Fibroblast of lung (primary cell): Measurements from ENCODE around the gene ITPR3. TPM values are rescaled to one million over a fixed set of nuclear protein-coding genes. Genes with fewer than 3 reads are reported as not detected.

Source experiments
- DNase-seq, 2 donors: peaks; one replicate each; pipeline versions ENCODE4 v3.0.0 to v3.0.0-alpha.2; 2010; ENCODE audit warnings: low read depth in 2 of 2
- H2AFZ ChIP-seq: 2 replicates; pipeline ENCODE4 v1.5.1; 2012; ENCODE audit warnings: low read length, control low read depth, inconsistent platforms
- H3K27ac ChIP-seq: 2 replicates; pipeline ENCODE4 v1.5.1; 2011; ENCODE audit warnings: low read length, control low read depth; ENCODE audit not compliant: insufficient read depth
- H3K27me3 ChIP-seq: 2 replicates; pipeline ENCODE4 v1.5.1; 2011; ENCODE audit warnings: mild to moderate bottlenecking, low read length; ENCODE audit not compliant: control insufficient read depth, insufficient read depth
- H3K36me3 ChIP-seq: 2 replicates; pipeline ENCODE4 v1.5.1; 2011; ENCODE audit warnings: low read length; ENCODE audit not compliant: control insufficient read depth, insufficient read depth
- H3K4me1 ChIP-seq: 2 replicates; pipeline ENCODE4 v1.5.1; 2011; ENCODE audit warnings: low read length; ENCODE audit not compliant: control insufficient read depth, insufficient read depth; ENCODE audit errors: extremely low read depth
- H3K4me2 ChIP-seq: 2 replicates; pipeline ENCODE4 v1.5.1; 2011; ENCODE audit warnings: low read length, control low read depth; ENCODE audit not compliant: insufficient read depth; ENCODE audit errors: extremely low read depth
- H3K4me3 ChIP-seq, 4 experiments: fragments of 200-600 bp in 1 of 4; sonication (generic) in 1 of 4; replicated peaks in 1 of 4; 2 replicates each; pipeline ENCODE4 v1.5.1; 2011 to 2016; ENCODE audit warnings: low read length in 4 of 4, low read depth in 3 of 4, mild to moderate bottlenecking in 3 of 4, control low read depth in 2 of 4, inconsistent platforms in 1 of 4, mixed read lengths in 1 of 4; ENCODE audit not compliant: insufficient read depth in 1 of 4; ENCODE audit errors: control extremely low read depth in 1 of 4
- H3K79me2 ChIP-seq: 2 replicates; pipeline ENCODE4 v1.5.1; 2012; ENCODE audit warnings: mild to moderate bottlenecking, low read length, inconsistent platforms; ENCODE audit not compliant: control insufficient read depth, insufficient read depth
- H3K9ac ChIP-seq: 2 replicates; pipeline ENCODE4 v1.5.1; 2011; ENCODE audit warnings: mild to moderate bottlenecking, low read length, control low read depth; ENCODE audit not compliant: insufficient read depth
- H3K9me3 ChIP-seq: 2 replicates; pipeline ENCODE4 v1.5.1; 2012; ENCODE audit warnings: low read depth, low read length; ENCODE audit not compliant: control insufficient read depth, insufficient read depth
- H4K20me1 ChIP-seq: 2 replicates; pipeline ENCODE4 v1.5.1; 2011; ENCODE audit warnings: low read length; ENCODE audit not compliant: control insufficient read depth, insufficient read depth; ENCODE audit errors: extremely low read depth
- CTCF ChIP-seq, 2 donors: IDR thresholded peaks in 1 of 2; conservative IDR thresholded peaks in 1 of 2; 1 replicate in 1 of 2; 2 replicates in 1 of 2; pipeline ENCODE4 v1.5.1; 2011 to 2012; ENCODE audit warnings: low read length in 2 of 2, control low read depth in 1 of 2, inconsistent platforms in 1 of 2, low read depth in 1 of 2, mild to moderate bottlenecking in 1 of 2
- EZH2 ChIP-seq: IDR thresholded peaks from 2 replicates; pipeline ENCODE4 v1.5.1; 2012; ENCODE audit warnings: low read length, control low read depth, mild to moderate bottlenecking; ENCODE audit errors: missing control alignments
- polyA plus RNA-seq, 2 donors: library from polyadenylated mRNA; depleted of rRNA in 1 of 2; stranded (reverse) in 1 of 2; unstranded in 1 of 2; fragments of >200 nt; gene quantifications; 2 replicates each; pipeline ENCODE4 v1.2.1, GENCODE V29; 2011 to 2012; ENCODE audit warnings: missing spikeins in 1 of 2
- total RNA-seq: library from RNA; depleted of rRNA; stranded (reverse); fragments of >200 nt; gene quantifications from 2 replicates; pipeline ENCODE4 v1.2.1, GENCODE V29; 2014

The ITPR3 gene
- total and polyA plus RNA-seq, 2 donors (not counting 1 experiment from before 2014, with no cell fraction given), result 9.6 to 43.4 TPM

GRCh38 chr6:33677689-33678088 is 56.6 kb downstream of the ITPR3 start:
- Histone ChIP-seq H3K27ac (peak overlapping the region; percentile 8), H3K36me3 (peaks cover 36% of the 10 kb centered on the region), H4K20me1 (no peaks in the 10 kb centered on the region), H3K4me2 (peak overlapping the region; percentile 15), H3K4me3 (no peak overlapping the region), H2AFZ (no peak overlapping the region), H3K79me2 (no peaks in the 10 kb centered on the region), H3K9me3 (no peaks in the 10 kb centered on the region), H3K9ac (no peak overlapping the region), H3K4me1 (peaks cover 22% of the 10 kb centered on the region), H3K27me3 (no peaks in the 10 kb centered on the region)
- no peak for DNase-seq
- no peak for TF ChIP-seq CTCF (conservative IDR thresholded peaks at IDR 0.05 in 1 of 2, IDR thresholded peaks at IDR 0.05 in 1 of 2; ENCODE audit: low read depth in 1 of 2, low read length in 2 of 2)
- no peak for TF ChIP-seq EZH2

- DNase-seq, result no peak
- Histone ChIP-seq H3K9ac (no peak overlapping the region), H3K4me3 (no peak overlapping the region), H2AFZ (no peak overlapping the region), H4K20me1 (no peaks in the 10 kb centered on the region), H3K9me3 (no peaks in the 10 kb centered on the region), H3K27ac (no peak overlapping the region), H3K27me3 (no peaks in the 10 kb centered on the region), H3K36me3 (peaks cover 36% of the 10 kb centered on the region), H3K4me1 (peaks cover 17% of the 10 kb centered on the region), H3K79me2 (no peaks in the 10 kb centered on the region), H3K4me2 (no peak overlapping the region)
- TF ChIP-seq CTCF (conservative IDR thresholded peaks at IDR 0.05 in 1 of 2, IDR thresholded peaks at IDR 0.05 in 1 of 2; ENCODE audit: low read depth in 1 of 2, low read length in 2 of 2) (no peak), EZH2 (no peak)
Observed at GRCh38 chr6:33678233-33678931, 57.3 kb downstream of the ITPR3 start.

GRCh38 chr6:33678932-33679490 is 57.9 kb downstream of the ITPR3 start:
- H3K36me3 ChIP-seq, result peaks cover 34% of the 10 kb centered on the region
- no peak for DNase-seq
- H3K9ac ChIP-seq, result no peak overlapping the region
- peaks cover 15% of the 10 kb centered on the region for H3K4me1 ChIP-seq
- H3K4me2 ChIP-seq, result no peak overlapping the region
- no peak overlapping the region for H2AFZ ChIP-seq
- H3K4me3 ChIP-seq, result no peak overlapping the region
- no peaks in the 10 kb centered on the region for H3K79me2 ChIP-seq
- H3K27ac ChIP-seq, result no peak overlapping the region
- TF ChIP-seq CTCF (conservative IDR thresholded peaks at IDR 0.05 in 1 of 2, IDR thresholded peaks at IDR 0.05 in 1 of 2; ENCODE audit: low read depth in 1 of 2, low read length in 2 of 2), result no peak
- TF ChIP-seq EZH2, result no peak
- no peaks in the 10 kb centered on the region for H3K9me3 ChIP-seq
- no peaks in the 10 kb centered on the region for H3K27me3 ChIP-seq
- no peaks in the 10 kb centered on the region for H4K20me1 ChIP-seq
